Measurements from ENCODE around the gene OR10X1. TPM values are rescaled to one million over a fixed set of nuclear protein-coding genes. Genes with fewer than 3 reads are reported as not detected.

OR10X1 gene
- total and polyA plus RNA-seq, 2 donors (not counting 1 experiment from before 2014, with no cell fraction given), result not detected

DNA sequence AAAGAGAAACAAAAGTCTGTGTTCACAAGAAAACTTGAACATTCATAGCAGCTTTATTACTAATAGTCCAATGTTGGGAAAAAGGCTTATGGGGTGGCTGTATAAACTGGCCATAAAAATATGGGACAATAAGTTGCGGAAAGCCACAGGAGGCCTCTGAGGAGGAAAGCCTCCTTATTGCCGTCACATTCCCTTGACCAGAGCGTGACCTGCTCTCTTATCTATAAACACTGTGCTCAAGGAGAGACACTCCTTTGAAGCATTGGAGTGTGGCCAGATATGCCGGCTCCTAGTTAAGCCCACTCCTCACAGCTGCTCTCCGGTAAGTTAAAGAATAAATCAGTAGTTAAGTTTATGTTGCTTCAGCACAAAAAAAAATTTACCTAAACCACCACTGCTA, 45.2 kb downstream of the OR10X1 start:
- H2AFZ ChIP-seq (ENCODE audit: insufficient read depth, low read depth, low read length, poor library complexity, severe bottlenecking), result no peak overlapping the region
- ATAC-seq (ENCODE audit: low read depth) (no peak), DNase-seq (no peak)
- WGBS (ENCODE audit: insufficient coverage), result no CpG with 5 or more reads among the region's 5 CpGs
- no peaks in the 10 kb centered on the region for H3K36me3 ChIP-seq (replicated peaks in 1 of 2; ENCODE audit: control extremely low read depth in 1 of 2, control insufficient read depth in 1 of 2, extremely low read depth in 1 of 2, insufficient read depth in 2 of 2, low read length in 1 of 2)
- ChIA-PET POLR2A (no interaction called here), CTCF (no interaction called here)
- H3K4me3 ChIP-seq (ENCODE audit: control extremely low read depth in 1 of 5, extremely low read depth in 1 of 5, insufficient read depth in 1 of 5, low read depth in 2 of 5, low read length in 4 of 5), result no peak overlapping the region
- intact Hi-C loops (cut with micrococcal nuclease), result no loop called here
- Mint-ChIP-seq H3K4me1 (no peaks in the 10 kb centered on the region), H3K9me3 (ENCODE audit: insufficient read depth) (no peaks in the 10 kb centered on the region), H3K27me3 (peaks cover 15% of the 10 kb centered on the region), H3K27ac (no peak overlapping the region), H3K4me3 (no peak overlapping the region)
- H3K27ac ChIP-seq (ENCODE audit: low read length in 2 of 2), result no peak overlapping the region
- no peaks in the 10 kb centered on the region for H4K20me1 ChIP-seq (ENCODE audit: control insufficient read depth, insufficient read depth, low read length, poor library complexity, severe bottlenecking)
- H3K9me3 ChIP-seq (ENCODE audit: control extremely low read depth in 1 of 3, control insufficient read depth in 2 of 3, insufficient read depth in 1 of 3, low read length in 2 of 3), result no peaks in the 10 kb centered on the region
- H3K79me2 ChIP-seq (ENCODE audit: control insufficient read depth, insufficient read depth, low read length), result no peaks in the 10 kb centered on the region
- no peak overlapping the region for H3K4me2 ChIP-seq (replicated peaks; ENCODE audit: low read depth, low read length, poor library complexity, severe bottlenecking)
- H3K9ac ChIP-seq (ENCODE audit: low read length), result no peak overlapping the region
- no peaks in the 10 kb centered on the region for H3K27me3 ChIP-seq (replicated peaks in 1 of 4; ENCODE audit: control extremely low read depth in 1 of 4, control insufficient read depth in 3 of 4, insufficient read depth in 4 of 4, low read length in 3 of 4)
- no peaks in the 10 kb centered on the region for H3K4me1 ChIP-seq (ENCODE audit: control insufficient read depth in 2 of 2, insufficient read depth in 2 of 2, low read length in 2 of 2)
- TF ChIP-seq, protein P1, sequence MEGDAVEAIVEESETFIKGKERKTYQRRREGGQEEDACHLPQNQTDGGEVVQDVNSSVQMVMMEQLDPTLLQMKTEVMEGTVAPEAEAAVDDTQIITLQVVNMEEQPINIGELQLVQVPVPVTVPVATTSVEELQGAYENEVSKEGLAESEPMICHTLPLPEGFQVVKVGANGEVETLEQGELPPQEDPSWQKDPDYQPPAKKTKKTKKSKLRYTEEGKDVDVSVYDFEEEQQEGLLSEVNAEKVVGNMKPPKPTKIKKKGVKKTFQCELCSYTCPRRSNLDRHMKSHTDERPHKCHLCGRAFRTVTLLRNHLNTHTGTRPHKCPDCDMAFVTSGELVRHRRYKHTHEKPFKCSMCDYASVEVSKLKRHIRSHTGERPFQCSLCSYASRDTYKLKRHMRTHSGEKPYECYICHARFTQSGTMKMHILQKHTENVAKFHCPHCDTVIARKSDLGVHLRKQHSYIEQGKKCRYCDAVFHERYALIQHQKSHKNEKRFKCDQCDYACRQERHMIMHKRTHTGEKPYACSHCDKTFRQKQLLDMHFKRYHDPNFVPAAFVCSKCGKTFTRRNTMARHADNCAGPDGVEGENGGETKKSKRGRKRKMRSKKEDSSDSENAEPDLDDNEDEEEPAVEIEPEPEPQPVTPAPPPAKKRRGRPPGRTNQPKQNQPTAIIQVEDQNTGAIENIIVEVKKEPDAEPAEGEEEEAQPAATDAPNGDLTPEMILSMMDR (IDR thresholded peaks at IDR 0.05), result no peak
- TF ChIP-seq EZH2 (IDR thresholded peaks at IDR 0.05; ENCODE audit: borderline replicate concordance, insufficient read depth, low read depth, low read length, poor library complexity, severe bottlenecking), result no peak

Other genes starting within 250 kb of the OR10X1 start
- gene CD1B, start 248.4 kb downstream of the OR10X1 start, total RNA-seq, result not detected in 2 replicates
- 0.09 and 0.17 TPM in 2 replicates for gene CD1B, start 248.4 kb downstream of the OR10X1 start, polyA plus RNA-seq
- gene CD1E, start 226.0 kb downstream of the OR10X1 start, total RNA-seq, result not detected in 2 replicates
- gene CD1E, start 226.0 kb downstream of the OR10X1 start, polyA plus RNA-seq, result 0.33 TPM in 1 of 2 replicates, not detected in the other
- not detected in 2 replicates for gene OR10T2, start 180.4 kb downstream of the OR10X1 start, total RNA-seq
- not detected in 2 replicates for gene OR10T2, start 180.4 kb downstream of the OR10X1 start, polyA plus RNA-seq
- not detected in 2 replicates for gene OR10K2, start 153.7 kb downstream of the OR10X1 start, total RNA-seq
- not detected in 2 replicates for gene OR10K2, start 153.7 kb downstream of the OR10X1 start, polyA plus RNA-seq
- not detected in 2 replicates for gene OR10K1, start 118.1 kb downstream of the OR10X1 start, total RNA-seq
- not detected in 2 replicates for gene OR10K1, start 118.1 kb downstream of the OR10X1 start, polyA plus RNA-seq
- gene OR10R2, start 107.7 kb downstream of the OR10X1 start, total RNA-seq, result not detected in 2 replicates
- not detected in 2 replicates for gene OR10R2, start 107.7 kb downstream of the OR10X1 start, polyA plus RNA-seq
- not detected in 2 replicates for gene OR6Y1, start 25.5 kb downstream of the OR10X1 start, total RNA-seq
- gene OR6Y1, start 25.5 kb downstream of the OR10X1 start, polyA plus RNA-seq, result not detected in 2 replicates
- not detected in 2 replicates for gene OR6P1, start 9.3 kb downstream of the OR10X1 start, total RNA-seq
- gene OR6P1, start 9.3 kb downstream of the OR10X1 start, polyA plus RNA-seq, result not detected in 2 replicates
- not detected in 2 replicates for gene OR10Z1, start 25.4 kb upstream of the OR10X1 start, total RNA-seq
- not detected in 2 replicates for gene OR10Z1, start 25.4 kb upstream of the OR10X1 start, polyA plus RNA-seq
- gene SPTA1, start 106.8 kb upstream of the OR10X1 start, total RNA-seq, result not detected in 2 replicates
- 0.21 and 0.36 TPM in 2 replicates for gene SPTA1, start 106.8 kb upstream of the OR10X1 start, polyA plus RNA-seq
- gene OR6K2, start 120.8 kb upstream of the OR10X1 start, total RNA-seq, result not detected in 2 replicates
- not detected in 2 replicates for gene OR6K2, start 120.8 kb upstream of the OR10X1 start, polyA plus RNA-seq
- gene OR6K3, start 140.8 kb upstream of the OR10X1 start, total RNA-seq, result not detected in 2 replicates
- not detected in 2 replicates for gene OR6K3, start 140.8 kb upstream of the OR10X1 start, polyA plus RNA-seq
- not detected in 2 replicates for gene OR6K6, start 174.8 kb upstream of the OR10X1 start, total RNA-seq
- gene OR6K6, start 174.8 kb upstream of the OR10X1 start, polyA plus RNA-seq, result not detected in 2 replicates
- gene OR6N1, start 192.3 kb upstream of the OR10X1 start, total RNA-seq, result not detected in 2 replicates
- gene OR6N1, start 192.3 kb upstream of the OR10X1 start, polyA plus RNA-seq, result not detected in 2 replicates
- not detected in 2 replicates for gene OR6N2, start 201.3 kb upstream of the OR10X1 start, total RNA-seq
- not detected in 2 replicates for gene OR6N2, start 201.3 kb upstream of the OR10X1 start, polyA plus RNA-seq

All from B cell (primary cell).